GM19324 (cell line): Measurements from ENCODE around the gene KDM4B.
"Not testable (repeated sequence)": the region's sequence is repeated elsewhere in the genome, so short reads cannot be mapped to it uniquely, and the experiment has no call there.

Experiments used
- ATAC-seq: cut with Tn5 transposase; IDR thresholded peaks from one replicate; pipeline ENCODE4 v1.9.1; 2021; ENCODE audit warnings: mild to moderate bottlenecking, moderate library complexity; ENCODE audit not compliant: unreplicated experiment, low FRiP score

KDM4B gene

GRCh38 chr19:5186293-5187050, 217.6 kb downstream of the KDM4B start:
- no peak for ATAC-seq

GRCh38 chr19:5188548-5189317, 219.8 kb downstream of the KDM4B start:
- no peak for ATAC-seq

GRCh38 chr19:5189318-5189607, 220.3 kb downstream of the KDM4B start:
- ATAC-seq, result no peak

- no peak for ATAC-seq
Observed at GRCh38 chr19:5191091-5191490, 222.2 kb downstream of the KDM4B start.

- ATAC-seq, result no peak
Observed at GRCh38 chr19:5192568-5192967, 223.7 kb downstream of the KDM4B start.

GRCh38 chr19:5193192-5193591, 224.3 kb downstream of the KDM4B start:
- no peak for ATAC-seq

GRCh38 chr19:5194641-5195040, 225.7 kb downstream of the KDM4B start:
- no peak for ATAC-seq

- ATAC-seq, result not testable (repeated sequence)
Observed at GRCh38 chr19:5195587-5195986, 226.7 kb downstream of the KDM4B start.

GRCh38 chr19:5196832-5197231, 227.9 kb downstream of the KDM4B start:
- no peak for ATAC-seq

GRCh38 chr19:5200844-5201243, 231.9 kb downstream of the KDM4B start:
- no peak for ATAC-seq

- no peak for ATAC-seq
Observed at GRCh38 chr19:5202553-5202952, 233.6 kb downstream of the KDM4B start.
